Measurements from ENCODE around the gene ORC5. TPM values are rescaled to one million over a fixed set of nuclear protein-coding genes. Genes with fewer than 3 reads are reported as not detected.
A peak's percentile ranks its signal among the peaks of the same experiment; 100 is the strongest.

Gene ORC5
- total and polyA plus RNA-seq, 10 of the 15 experiments (the other 5 are each of a cell fraction or from before 2014, with no cell fraction given), result 14.8 to 58.6 (median 30.3) TPM

GRCh38 chr7:104156842-104157277 lies 51.0 kb downstream of the ORC5 start:
- no peak for DNase-seq (ENCODE audit: low read depth, low spot score)
- 2% methylated on average over 2 of the region's 2 CpGs for WGBS (ENCODE audit: insufficient coverage, insufficient replicate concordance, low lambda C conversion rate, missing lambda C conversion rate)
- in situ Hi-C loops (cut with MboI), result loop anchor here (25.0 kb wide), 1 partner anchor 870 kb away; the partner anchor contains the start of gene PMPCB

More at GRCh38 chr7:104156842-104157277, 51.0 kb downstream of the ORC5 start:
- no peak overlapping the region for H3K27ac ChIP-seq (ENCODE audit: control insufficient read depth, insufficient read depth)
- H3K36me3 ChIP-seq (ENCODE audit: control insufficient read depth in 2 of 2, insufficient read depth in 2 of 2, low read length in 1 of 2), result no peaks in the 10 kb centered on the region; a peak in 1 of 4 replicates
- intact Hi-C loops (cut with micrococcal nuclease; ENCODE audit: unreplicated experiment), result no loop called here
- ChIA-PET CTCF (interaction anchor here (1.7 kb wide), 1 partner anchor 583 kb away, joined by 7 read pairs; no protein-coding TSS in a partner anchor), POLR2A (no interaction called here), RAD21 (ENCODE audit: unreplicated experiment) (no interaction called here), SMC1A (ENCODE audit: uncharacterized antibody, unreplicated experiment) (no interaction called here)
- H3K9me3 ChIP-seq (replicated peaks; ENCODE audit: control insufficient read depth, insufficient read depth, low read length), result no peaks in the 10 kb centered on the region
- H4K20me1 ChIP-seq (ENCODE audit: control insufficient read depth, insufficient read depth), result no peaks in the 10 kb centered on the region
- no peaks in the 10 kb centered on the region for H3K79me2 ChIP-seq (ENCODE audit: control insufficient read depth, insufficient read depth, low read length)
- no peak overlapping the region for H3K9ac ChIP-seq (ENCODE audit: control insufficient read depth, insufficient read depth, low read length)
- no peak for TF ChIP-seq DPF2 (IDR thresholded peaks at IDR 0.05)
- peak; percentile 50 to 59 (median 56); a peak in 5 of 6 replicates for TF ChIP-seq CTCF (IDR thresholded peaks at IDR 0.05 in 2 of 3, conservative IDR thresholded peaks at IDR 0.05 in 1 of 3; ENCODE audit: control insufficient read depth in 2 of 3, extremely low read depth in 1 of 3, insufficient read depth in 1 of 3, low read depth in 3 of 3, low read length in 3 of 3)
- TF ChIP-seq ZNF274 (IDR thresholded peaks at IDR 0.05; ENCODE audit: insufficient read depth, insufficient read length), result no peak
- TF ChIP-seq RCOR1 (conservative IDR thresholded peaks at IDR 0.05; ENCODE audit: low read depth, low read length), result no peak
- TF ChIP-seq FOXM1 (IDR thresholded peaks at IDR 0.05; ENCODE audit: low read depth, low read length), result no peak
- no peak for TF ChIP-seq IKZF1 (conservative IDR thresholded peaks at IDR 0.05)
- peak; percentile 55 for TF ChIP-seq RAD21 (IDR thresholded peaks at IDR 0.05; ENCODE audit: insufficient read depth, low read depth, low read length)
- TF ChIP-seq MEF2A (IDR thresholded peaks at IDR 0.05; ENCODE audit: insufficient read depth, low read depth, low read length), result 0 out of 2 replicates have a peak, but pooled peaks have one; percentile 11
- TF ChIP-seq SMC3 (IDR thresholded peaks at IDR 0.05; ENCODE audit: borderline replicate concordance, low read length), result peak; percentile 46; the same call in 1 of the 2 replicates
- no TSS peak for BruUV-seq (replicated peaks)
- ATAC-seq, result peak; percentile 42; the same call in 1 of the 3 replicates
- H3K27me3 ChIP-seq (replicated peaks in 1 of 2; ENCODE audit: control insufficient read depth in 2 of 2, insufficient read depth in 2 of 2, low read length in 1 of 2), result no peaks in the 10 kb centered on the region
- FAIRE-seq, result peak; percentile 87
- no peak overlapping the region for H3K4me2 ChIP-seq (ENCODE audit: control insufficient read depth, insufficient read depth)
- no peak overlapping the region for H3K4me3 ChIP-seq
- no peaks in the 10 kb centered on the region for H3K4me1 ChIP-seq (ENCODE audit: control insufficient read depth, insufficient read depth, low read length)
- H2AFZ ChIP-seq (ENCODE audit: control insufficient read depth, low read depth, low read length), result no peak overlapping the region
